DOHH2 (cell line): ENCODE measurements around the gene DLX5.
"Not testable (repeated sequence)": the region's sequence is repeated elsewhere in the genome, so short reads cannot be mapped to it uniquely, and the experiment has no call there.

Experiments
- EZH2phosphoT487 ChIP-seq: fragments of 200-600 bp; sonication (generic); IDR thresholded peaks from 2 replicates; pipeline ENCODE4 v1.6.1; 2017; ENCODE audit warnings: borderline replicate concordance, mild to moderate bottlenecking, antibody characterized with exemption, low read length, moderate library complexity, mixed read lengths
- TF ChIP-seq, protein P1 (sequence below): fragments of 200-600 bp; sonication (generic); IDR thresholded peaks from one replicate; pipeline ENCODE4 v1.5.1; 2014; ENCODE audit warnings: antibody characterized with exemption, mild to moderate bottlenecking, low read depth, low read length; ENCODE audit not compliant: poor library complexity, severe bottlenecking

GRCh38 chr7:97072025-97072424 lies 47.4 kb upstream of the DLX5 start:
- TF ChIP-seq, protein P1, sequence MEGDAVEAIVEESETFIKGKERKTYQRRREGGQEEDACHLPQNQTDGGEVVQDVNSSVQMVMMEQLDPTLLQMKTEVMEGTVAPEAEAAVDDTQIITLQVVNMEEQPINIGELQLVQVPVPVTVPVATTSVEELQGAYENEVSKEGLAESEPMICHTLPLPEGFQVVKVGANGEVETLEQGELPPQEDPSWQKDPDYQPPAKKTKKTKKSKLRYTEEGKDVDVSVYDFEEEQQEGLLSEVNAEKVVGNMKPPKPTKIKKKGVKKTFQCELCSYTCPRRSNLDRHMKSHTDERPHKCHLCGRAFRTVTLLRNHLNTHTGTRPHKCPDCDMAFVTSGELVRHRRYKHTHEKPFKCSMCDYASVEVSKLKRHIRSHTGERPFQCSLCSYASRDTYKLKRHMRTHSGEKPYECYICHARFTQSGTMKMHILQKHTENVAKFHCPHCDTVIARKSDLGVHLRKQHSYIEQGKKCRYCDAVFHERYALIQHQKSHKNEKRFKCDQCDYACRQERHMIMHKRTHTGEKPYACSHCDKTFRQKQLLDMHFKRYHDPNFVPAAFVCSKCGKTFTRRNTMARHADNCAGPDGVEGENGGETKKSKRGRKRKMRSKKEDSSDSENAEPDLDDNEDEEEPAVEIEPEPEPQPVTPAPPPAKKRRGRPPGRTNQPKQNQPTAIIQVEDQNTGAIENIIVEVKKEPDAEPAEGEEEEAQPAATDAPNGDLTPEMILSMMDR = not testable (repeated sequence)
- not testable (repeated sequence) for TF ChIP-seq EZH2phosphoT487
